ENCODE results near the gene RAD21L1.

RAD21L1 gene

GRCh38 chr20:1269850-1270249, 44.0 kb downstream of the RAD21L1 start:
- ChIA-PET CTCF (interaction anchor here (0.7 to 1.4 kb wide), 2 partner anchors 43 to 197 kb away, joined by 3 to 4 read pairs; no protein-coding TSS in a partner anchor), POLR2A (no interaction called here)
- DNase-seq (ENCODE audit: low read depth, low spot score) = no peak
- H3K4me3 ChIP-seq (ENCODE audit: low read depth, low read length) = no peak overlapping the region
- no peak for TF ChIP-seq CTCF (IDR thresholded peaks at IDR 0.05; ENCODE audit: insufficient read depth, low read length, missing control alignments)

- TF ChIP-seq CTCF (IDR thresholded peaks at IDR 0.05; ENCODE audit: insufficient read depth, low read length, missing control alignments) = no peak
- ChIA-PET CTCF (interaction anchor here (0.8 to 1.5 kb wide), 2 partner anchors 41 to 194 kb away, joined by 3 to 5 read pairs; partner anchors contain the start of gene NSFL1C), POLR2A (no interaction called here)
- no peak overlapping the region for H3K4me3 ChIP-seq (ENCODE audit: low read depth, low read length)
- no peak for DNase-seq (ENCODE audit: low read depth, low spot score)
Observed at GRCh38 chr20:1272368-1273100, 46.7 kb downstream of the RAD21L1 start.

DNA sequence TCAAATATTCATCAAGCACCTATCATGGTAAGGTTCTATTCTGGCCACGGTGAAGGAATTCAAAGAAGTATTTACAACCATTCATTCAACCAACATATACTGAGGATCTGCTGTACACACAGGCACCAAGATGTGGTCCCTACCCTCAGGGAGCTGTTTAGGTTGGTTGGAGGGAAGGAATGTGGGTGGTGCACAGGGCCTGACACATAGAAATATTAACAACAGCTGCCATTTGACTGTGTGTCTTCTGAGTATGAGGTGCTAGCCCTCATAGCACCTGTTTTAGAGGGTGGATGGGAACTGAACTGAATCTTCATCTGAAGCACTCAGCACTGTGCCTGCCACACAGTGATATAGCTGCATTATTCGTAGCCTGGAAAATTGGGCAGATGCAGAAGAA, 47.5 kb downstream of the RAD21L1 start:
- CTCF ChIA-PET = interaction anchor here (0.8 to 1.5 kb wide), 2 partner anchors 40 to 193 kb away, joined by 3 to 5 read pairs; partner anchors contain the start of gene NSFL1C
- no peak for TF ChIP-seq CTCF (IDR thresholded peaks at IDR 0.05; ENCODE audit: insufficient read depth, low read length, missing control alignments)
- DNase-seq (ENCODE audit: low read depth, low spot score) = no peak

GRCh38 chr20:1274485-1275311, 48.9 kb downstream of the RAD21L1 start:
- POLR2A ChIA-PET = no interaction called here
- TF ChIP-seq CTCF (IDR thresholded peaks at IDR 0.05; ENCODE audit: insufficient read depth, low read length, missing control alignments) = no peak

More for the DNA sequence above, 47.5 kb downstream of the RAD21L1 start:
- POLR2A ChIA-PET = no interaction called here
- no peak overlapping the region for H3K4me3 ChIP-seq (ENCODE audit: low read depth, low read length)

GRCh38 chr20:1275919-1276318, 50.1 kb downstream of the RAD21L1 start:
- ChIA-PET CTCF (no interaction called here), POLR2A (no interaction called here)
- TF ChIP-seq CTCF (IDR thresholded peaks at IDR 0.05; ENCODE audit: insufficient read depth, low read length, missing control alignments) = no peak
- DNase-seq (ENCODE audit: low read depth, low spot score) = no peak
- no peak overlapping the region for H3K4me3 ChIP-seq (ENCODE audit: low read depth, low read length)

More at GRCh38 chr20:1274485-1275311, 48.9 kb downstream of the RAD21L1 start:
- no peak overlapping the region for H3K4me3 ChIP-seq (ENCODE audit: low read depth, low read length)
- CTCF ChIA-PET = no interaction called here
- DNase-seq (ENCODE audit: low read depth, low spot score) = no peak

Measured in AG04449 (cell line).